ENCODE data around the gene INO80E.

Gene INO80E

GRCh38 chr16:29992344-29992967 lies 3.6 kb upstream of the INO80E start:
- no peak for DNase-seq (ENCODE audit: low read depth in 2 of 2)

- DNase-seq (ENCODE audit: low read depth in 2 of 2) = no peak
Measured at GRCh38 chr16:29993191-29993902, 2.7 kb upstream of the INO80E start.

- no peak for DNase-seq (ENCODE audit: low read depth in 2 of 2)
Measured at GRCh38 chr16:29993903-29994599, 2.0 kb upstream of the INO80E start.

- no peak for DNase-seq (ENCODE audit: low read depth in 2 of 2)
Measured at GRCh38 chr16:29994600-29995323, 1.3 kb upstream of the INO80E start.

GRCh38 chr16:29995324-29995910 lies 624 bp upstream of the INO80E start, which contains the start of gene HIRIP3:
Gene HIRIP3, minus strand, starts transcription at chr16:29995617. Its CDS starts 12 bp downstream, at chr16:29995605.
- peak; percentile 45 to 53 for DNase-seq (ENCODE audit: low read depth in 2 of 2)

GRCh38 chr16:29996766-29997250 lies 767 bp downstream of the INO80E start:
- no peak for DNase-seq (ENCODE audit: low read depth in 2 of 2)

- no peak for DNase-seq (ENCODE audit: low read depth in 2 of 2)
Measured at GRCh38 chr16:29999605-30000004, 3.6 kb downstream of the INO80E start.

GRCh38 chr16:30000735-30001631 lies 4.9 kb downstream of the INO80E start:
- no peak for DNase-seq (ENCODE audit: low read depth in 2 of 2)

GRCh38 chr16:30002614-30003346 lies 6.7 kb downstream of the INO80E start:
- no peak for DNase-seq (ENCODE audit: low read depth in 2 of 2)

- DNase-seq (ENCODE audit: low read depth in 2 of 2) = no peak
Measured at GRCh38 chr16:30003670-30004423, 7.8 kb downstream of the INO80E start.

GRCh38 chr16:30004424-30004776 lies 8.4 kb downstream of the INO80E start:
- DNase-seq (ENCODE audit: low read depth in 2 of 2) = no peak

- DNase-seq (ENCODE audit: low read depth in 2 of 2) = no peak
Measured at GRCh38 chr16:30004811-30005242, 8.8 kb downstream of the INO80E start.

GRCh38 chr16:30005341-30006094 lies 9.5 kb downstream of the INO80E start:
- peak in 1 of 2 experiments; percentile 5 for DNase-seq (ENCODE audit: low read depth in 2 of 2)

GRCh38 chr16:30006095-30006473 lies 10.0 kb downstream of the INO80E start:
- DNase-seq (ENCODE audit: low read depth in 2 of 2) = no peak

- no peak for DNase-seq (ENCODE audit: low read depth in 2 of 2)
Measured at GRCh38 chr16:30006659-30007377, 10.8 kb downstream of the INO80E start.

GRCh38 chr16:30007378-30007895 lies 11.4 kb downstream of the INO80E start:
- no peak for DNase-seq (ENCODE audit: low read depth in 2 of 2)

- DNase-seq (ENCODE audit: low read depth in 2 of 2) = no peak
Measured at GRCh38 chr16:30009085-30009862, 13.2 kb downstream of the INO80E start.

Measured in fibroblast of skin of left biceps (primary cell).